Right ventricle myocardium superior (tissue), 1 donor: ENCODE results near the gene CCNY. TPM values are rescaled to one million over a fixed set of nuclear protein-coding genes. Genes with fewer than 3 reads are reported as not detected.

Source experiments
- ATAC-seq: fragments of 200-7000 bp; cut with Tn5 transposase; one replicate; pipeline ENCODE4 v1.9.1; 2020; ENCODE audit warnings: mild to moderate bottlenecking; ENCODE audit not compliant: poor library complexity
- DNase-seq: peaks from one replicate; pipeline ENCODE4 v3.0.0-alpha.2; 2020
- intact Hi-C: fragments of 100-400 bp; cut with DNase I; formaldehyde crosslinking; loops from one replicate; pipeline ENCODE4 v1.11.2; 2022
- total RNA-seq: library from RNA; stranded (reverse); fragmentation: NEBNext Ultra II Directional; extraction: Animal tissue kit (Norgen Biotek cat#: 25700); gene quantifications from one replicate; pipeline ENCODE4 v1.2.1, GENCODE V29; 2021
- donor health status: DM: no; HTN: yes; CAD: no; lungs with severe emphysema.

CCNY gene
- total RNA-seq, 1 donor from 2014 or later: 92.7 TPM

DNA sequence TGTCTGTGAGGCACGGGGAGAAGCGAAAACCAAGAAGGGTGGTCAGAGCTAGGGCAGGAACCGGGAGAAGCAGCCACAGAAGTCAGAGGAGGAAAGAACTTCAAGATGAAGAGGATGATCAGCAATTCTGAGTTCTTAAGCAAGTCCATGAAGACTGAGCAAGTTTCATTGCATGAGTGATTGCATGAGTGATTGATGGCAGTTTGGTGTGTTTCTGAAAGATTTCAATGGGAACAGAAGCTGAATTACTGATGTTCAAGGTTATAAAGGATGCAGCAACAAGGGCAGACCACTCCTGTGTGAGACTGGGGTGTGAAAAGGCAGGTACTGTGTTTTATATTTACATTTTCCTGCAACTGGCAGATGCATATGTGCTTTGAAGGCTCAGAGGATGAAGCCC, 35.4 kb downstream of the CCNY start:
- intact Hi-C loops: no loop called here
- ATAC-seq: no peak
- no peak for DNase-seq

DNA sequence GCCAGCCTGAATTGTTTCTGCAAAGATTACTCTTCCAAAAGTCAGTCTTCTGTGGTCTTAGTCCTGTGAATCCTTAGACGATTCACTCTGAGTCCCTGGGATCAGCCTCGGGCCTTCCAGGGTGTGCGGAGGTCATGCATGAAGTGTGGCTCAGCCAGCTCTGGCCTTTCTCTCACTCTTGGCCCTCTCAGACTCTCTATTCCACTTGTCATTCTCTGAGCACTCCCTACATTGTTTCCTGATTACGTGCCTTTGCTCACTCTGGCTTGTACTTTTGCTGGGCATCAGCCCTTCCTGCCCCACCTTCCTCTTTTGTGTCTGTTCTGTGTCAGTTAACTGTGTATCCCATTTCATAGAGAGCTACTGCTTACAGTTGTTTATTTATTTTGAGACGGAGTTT, 36.0 kb downstream of the CCNY start:
- ATAC-seq: peak; percentile 93

DNA sequence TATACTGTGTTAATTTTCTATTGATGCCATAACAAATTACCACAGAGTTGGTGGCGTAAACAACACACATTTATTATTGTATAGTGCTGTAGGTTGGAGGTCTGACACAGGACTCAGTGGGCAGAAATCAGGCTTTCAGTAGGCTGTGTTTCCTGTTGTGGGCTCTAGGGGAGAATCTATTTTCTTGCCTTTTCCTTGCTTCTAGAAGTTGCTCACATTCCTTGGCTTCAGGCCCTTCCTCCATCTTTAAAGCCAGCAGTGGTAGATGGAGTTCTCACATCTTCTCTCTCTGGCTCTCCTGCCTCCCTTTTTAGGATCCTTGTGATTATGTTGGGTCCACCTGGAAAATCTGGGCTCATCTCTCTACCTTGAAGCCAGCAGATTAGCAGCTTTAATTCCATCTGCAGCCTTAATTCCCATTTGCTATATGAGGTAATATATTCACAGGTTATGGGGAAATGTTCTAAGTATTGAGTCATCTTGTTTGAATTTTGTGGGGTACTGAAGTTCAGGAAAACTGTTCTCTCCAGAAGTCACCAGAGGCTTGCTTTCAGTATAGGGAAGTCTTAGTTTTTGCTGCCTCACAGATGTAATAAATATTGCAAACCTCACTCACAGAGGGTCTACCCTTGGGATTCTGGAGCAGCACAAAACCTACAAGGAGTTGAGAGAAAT, 38.9 kb downstream of the CCNY start:
- intact Hi-C loops: no loop called here
- DNase-seq (no peak), ATAC-seq (no peak)

More for the DNA sequence above, 36.0 kb downstream of the CCNY start:
- intact Hi-C loops: no loop called here
- peak; percentile 66 for DNase-seq

DNA sequence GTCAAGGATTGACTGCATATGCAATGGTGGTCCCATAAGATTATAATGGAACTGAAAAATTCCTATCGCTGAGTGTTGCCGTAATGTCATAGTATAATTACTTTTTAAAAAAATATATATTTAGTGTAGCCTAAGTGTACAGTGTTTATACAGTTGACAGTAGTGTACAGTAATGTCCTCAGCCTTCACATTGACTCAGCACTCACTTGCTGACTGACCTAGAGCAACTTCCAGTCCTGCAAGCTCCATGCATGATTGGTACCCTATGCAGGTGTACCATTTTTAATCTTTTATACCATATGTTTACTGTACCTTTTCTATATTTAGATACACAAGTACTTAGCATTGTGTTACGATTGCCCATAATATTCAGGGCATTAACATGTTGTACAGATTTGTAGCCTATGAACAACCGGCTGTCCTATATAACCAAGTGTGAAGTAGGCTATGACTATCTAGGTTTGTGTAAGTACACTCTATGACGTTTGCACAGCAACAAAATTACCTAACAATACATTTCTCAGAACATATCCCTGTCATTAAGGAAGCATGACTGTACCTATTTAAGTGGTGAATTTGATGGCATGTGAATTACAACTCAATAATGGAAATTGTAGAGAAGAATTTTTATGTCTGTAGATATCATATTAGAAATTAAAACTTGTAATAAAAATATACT, 40.9 kb downstream of the CCNY start:
- intact Hi-C loops: no loop called here
- no peak for ATAC-seq
- DNase-seq: no peak

DNA sequence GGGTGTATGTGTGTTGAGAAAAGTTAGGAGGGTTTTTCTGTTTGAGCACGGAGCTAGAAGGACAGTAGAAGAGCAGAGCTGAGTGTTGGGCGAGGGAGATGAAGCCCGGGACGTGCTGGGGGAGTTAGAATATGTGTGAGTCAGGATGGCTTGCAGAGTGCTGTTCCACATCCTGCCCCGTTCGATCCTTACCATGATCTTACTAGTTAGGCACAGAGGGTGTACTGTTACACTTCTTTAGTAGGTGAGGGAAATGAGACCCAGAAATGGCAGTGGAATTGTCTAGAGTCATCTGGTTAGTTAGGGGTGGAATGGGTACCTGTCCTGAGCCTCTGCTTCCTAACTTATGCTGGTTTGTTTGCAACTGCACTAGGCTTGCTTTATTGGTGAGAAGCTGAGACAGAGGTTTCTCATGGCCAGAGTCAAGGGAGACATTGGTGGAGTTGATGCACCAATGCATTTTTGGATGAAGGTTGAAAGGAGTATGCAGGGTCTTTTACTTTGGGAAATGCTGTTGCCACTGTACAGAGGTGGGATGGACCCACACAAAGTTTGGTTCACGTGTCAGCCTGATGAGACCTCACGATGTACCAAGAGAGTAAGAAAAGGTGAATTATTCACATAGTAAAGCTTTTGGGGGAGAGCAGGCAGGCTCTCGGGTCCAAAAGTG, 42.4 kb downstream of the CCNY start:
- no peak for DNase-seq
- intact Hi-C loops: no loop called here
- ATAC-seq: no peak

DNA sequence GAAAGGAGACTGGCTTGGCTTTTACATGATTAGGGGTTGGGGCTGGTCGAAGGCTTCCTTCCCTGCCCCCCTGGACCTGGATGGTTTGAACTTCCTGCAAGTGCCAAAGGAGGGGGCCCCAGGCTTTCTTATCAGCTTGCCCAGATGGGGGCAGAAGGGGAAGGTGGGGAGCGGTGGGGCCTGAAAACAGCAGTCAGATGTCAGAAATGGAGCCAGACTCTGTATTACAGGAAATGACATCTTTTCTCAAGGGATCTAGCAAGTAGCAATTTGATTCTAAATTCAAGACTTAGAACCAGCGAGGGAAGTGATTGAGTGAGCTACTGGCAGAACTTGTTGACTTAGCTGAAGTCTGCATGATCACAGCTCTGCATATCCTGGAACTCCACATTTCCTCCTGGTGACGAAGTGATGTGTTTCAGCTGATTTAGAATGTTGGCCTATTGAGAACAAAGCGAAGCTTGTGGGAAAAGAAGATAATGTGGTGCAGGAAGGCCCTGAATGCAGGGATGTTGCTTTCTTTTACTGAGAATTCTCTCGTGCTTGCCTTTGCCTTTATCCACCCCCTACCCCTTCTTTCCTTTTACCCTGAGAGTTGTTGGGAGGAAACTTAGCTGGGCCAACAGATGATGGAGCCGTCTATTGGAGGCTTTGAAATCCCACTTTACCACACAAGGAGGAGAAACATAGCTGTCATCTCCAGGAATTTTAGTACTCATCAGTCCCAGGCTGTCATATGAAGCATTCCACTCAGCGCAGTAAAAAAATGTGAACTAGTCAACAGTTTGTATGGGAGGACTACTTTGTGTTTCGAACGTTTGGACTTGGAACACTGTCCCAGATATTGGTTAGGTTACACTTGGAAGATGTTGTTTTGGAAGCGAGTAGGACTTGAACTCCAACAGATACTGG, 43.2 kb downstream of the CCNY start:
- intact Hi-C loops: loop anchor here (10.0 kb wide), 1 partner anchor 65 kb away; no protein-coding TSS in a partner anchor
- ATAC-seq (peak; percentile 73), DNase-seq (peak; percentile 54)

DNA sequence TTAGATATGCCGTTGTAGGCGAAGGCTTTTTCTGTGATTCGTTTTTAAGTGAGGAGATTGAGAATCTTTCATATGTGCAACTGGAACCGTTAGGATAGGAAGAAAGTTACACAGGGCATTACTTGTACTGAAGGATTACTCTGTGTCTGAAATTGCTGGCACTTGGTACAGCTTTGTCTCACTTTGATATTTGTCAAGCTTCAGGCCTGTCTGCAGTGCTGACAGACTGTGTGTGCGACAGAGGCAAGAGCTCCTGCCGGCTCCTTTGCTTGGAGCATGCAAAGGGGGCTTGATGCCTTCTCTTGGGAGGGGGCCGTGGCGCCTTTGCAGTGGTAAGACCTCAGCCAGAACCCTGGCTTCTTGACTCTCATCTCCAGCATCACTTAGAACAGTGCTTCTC, 45.8 kb downstream of the CCNY start:
- ATAC-seq: peak; percentile 74
- intact Hi-C loops: loop anchor here (10.0 kb wide), 1 partner anchor 63 kb away; no protein-coding TSS in a partner anchor
- DNase-seq: no peak

DNA sequence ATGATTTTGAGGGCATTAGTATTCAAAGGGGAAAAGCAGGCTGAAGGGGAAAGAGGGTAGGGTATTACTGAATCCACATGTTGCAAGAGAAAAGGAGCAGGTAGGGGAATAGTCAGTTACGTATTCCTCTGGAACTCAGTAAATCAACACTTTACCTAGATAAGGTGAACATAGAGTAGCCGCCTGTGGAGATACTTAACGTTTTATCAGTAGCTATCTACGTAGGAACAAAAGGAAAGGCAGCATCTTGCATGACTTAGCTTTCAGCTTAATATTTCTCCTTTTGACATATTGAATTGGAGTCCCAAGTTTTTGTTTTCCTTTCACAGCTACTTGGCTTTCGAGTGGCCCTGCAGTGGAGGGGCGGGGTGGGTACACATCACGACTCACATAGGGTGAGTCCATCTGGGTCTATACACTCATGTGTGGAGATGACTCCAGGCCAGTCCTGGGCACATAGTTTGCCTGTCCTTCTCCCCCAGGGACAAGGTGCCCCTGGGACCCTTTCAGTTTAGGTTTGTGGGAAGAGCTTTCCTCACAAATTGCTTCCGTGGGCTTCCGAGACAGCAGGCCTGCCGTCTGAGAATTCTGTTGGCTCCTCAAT, 48.1 kb downstream of the CCNY start:
- intact Hi-C loops: loop anchor here (10.0 kb wide), 1 partner anchor 60 kb away; no protein-coding TSS in a partner anchor
- ATAC-seq (no peak), DNase-seq (no peak)

DNA sequence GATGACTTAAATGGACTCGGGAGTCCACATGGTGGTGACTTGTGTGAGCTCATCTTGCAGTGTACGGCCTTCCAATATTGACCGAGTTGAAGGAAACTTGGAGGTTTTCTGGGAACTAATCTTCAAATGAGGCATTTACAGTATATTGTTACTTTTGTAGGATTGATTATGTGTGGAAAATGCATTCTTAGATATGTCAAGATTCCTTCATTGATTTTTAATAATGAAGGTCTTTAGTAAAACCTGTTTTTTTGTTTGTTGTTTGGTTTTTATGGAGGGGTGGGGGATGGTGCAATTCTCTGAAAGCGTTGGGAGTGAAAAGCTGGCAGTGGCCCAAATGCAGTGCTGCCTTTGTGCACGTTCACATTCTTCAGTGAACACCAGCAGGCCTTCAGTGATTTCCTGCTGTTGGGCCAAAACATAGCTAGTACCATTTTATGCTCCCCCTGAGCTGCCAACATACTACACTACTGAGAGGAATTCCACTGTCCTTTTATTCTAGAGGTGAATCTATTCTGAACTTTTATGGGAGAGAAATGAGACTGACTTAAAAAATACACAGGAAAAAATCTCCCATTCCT, 50.4 kb downstream of the CCNY start:
- peak; percentile 62 for DNase-seq
- peak; percentile 32 for ATAC-seq
- intact Hi-C loops: loop anchor here (10.0 kb wide), 1 partner anchor 58 kb away; no protein-coding TSS in a partner anchor

DNA sequence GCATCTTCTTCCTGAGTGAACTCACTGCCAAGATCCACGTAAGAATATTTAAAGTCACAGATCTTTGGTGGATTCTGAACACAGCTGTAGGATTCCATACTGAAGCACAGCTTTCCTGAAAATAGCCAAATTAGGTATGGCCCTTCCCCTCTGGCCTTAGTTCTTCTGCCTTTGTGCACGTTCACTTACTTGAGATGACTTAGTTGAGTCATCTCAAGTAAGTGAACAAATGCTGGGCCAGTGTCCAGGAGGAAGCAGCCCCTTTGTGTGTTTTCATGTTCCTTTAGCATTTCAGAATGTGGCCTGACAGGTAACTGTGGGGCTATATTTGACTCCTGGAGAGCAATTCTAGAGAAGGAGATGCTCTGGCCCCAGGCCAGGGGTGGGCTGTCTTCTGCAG, 51.5 kb downstream of the CCNY start:
- ATAC-seq (no peak), DNase-seq (no peak)
- intact Hi-C loops: loop anchor here (10.0 kb wide), 1 partner anchor 57 kb away; no protein-coding TSS in a partner anchor

DNA sequence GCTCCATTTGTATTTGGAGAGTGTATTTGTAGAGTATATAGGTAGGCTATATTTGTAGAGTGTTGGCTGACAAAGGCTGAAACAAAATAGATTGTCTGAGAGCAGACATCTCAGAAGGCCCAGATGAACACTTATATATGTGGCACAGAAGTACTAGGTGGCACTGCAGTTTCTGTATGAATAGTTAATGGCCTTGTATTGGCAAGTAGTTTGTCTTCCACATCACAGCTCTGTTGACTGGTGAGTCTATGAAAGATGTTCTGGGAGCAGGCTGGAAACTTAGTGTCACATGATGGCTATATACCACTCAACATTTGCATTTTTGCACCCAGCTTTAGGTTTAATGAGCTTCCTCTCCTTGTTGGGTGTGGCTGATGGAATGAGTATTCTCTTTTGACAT, 51.9 kb downstream of the CCNY start:
- no peak for DNase-seq
- no peak for ATAC-seq
- intact Hi-C loops: loop anchor here (10.0 kb wide), 1 partner anchor 57 kb away; no protein-coding TSS in a partner anchor

DNA sequence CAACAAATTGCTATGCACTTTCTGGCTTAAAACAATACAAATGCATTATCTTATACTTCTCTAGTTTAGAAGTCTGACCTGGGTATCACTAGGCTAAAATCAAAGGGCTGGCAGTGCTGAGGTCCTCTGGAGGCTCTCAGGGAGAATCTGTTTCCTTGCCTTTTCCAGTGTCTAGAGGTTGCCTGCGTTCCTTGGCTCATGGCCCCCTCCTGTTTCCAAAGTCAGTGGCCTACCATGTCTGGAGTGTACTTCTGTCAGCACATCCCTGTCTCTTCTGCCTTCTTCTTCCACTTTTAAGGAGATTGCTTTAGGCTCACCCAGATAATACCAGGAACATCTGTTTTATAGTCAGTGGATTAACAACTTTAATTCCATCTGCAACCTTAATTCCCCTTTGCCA, 52.4 kb downstream of the CCNY start:
- ATAC-seq (no peak), DNase-seq (no peak)
- intact Hi-C loops: loop anchor here (10.0 kb wide), 1 partner anchor 56 kb away; no protein-coding TSS in a partner anchor

DNA sequence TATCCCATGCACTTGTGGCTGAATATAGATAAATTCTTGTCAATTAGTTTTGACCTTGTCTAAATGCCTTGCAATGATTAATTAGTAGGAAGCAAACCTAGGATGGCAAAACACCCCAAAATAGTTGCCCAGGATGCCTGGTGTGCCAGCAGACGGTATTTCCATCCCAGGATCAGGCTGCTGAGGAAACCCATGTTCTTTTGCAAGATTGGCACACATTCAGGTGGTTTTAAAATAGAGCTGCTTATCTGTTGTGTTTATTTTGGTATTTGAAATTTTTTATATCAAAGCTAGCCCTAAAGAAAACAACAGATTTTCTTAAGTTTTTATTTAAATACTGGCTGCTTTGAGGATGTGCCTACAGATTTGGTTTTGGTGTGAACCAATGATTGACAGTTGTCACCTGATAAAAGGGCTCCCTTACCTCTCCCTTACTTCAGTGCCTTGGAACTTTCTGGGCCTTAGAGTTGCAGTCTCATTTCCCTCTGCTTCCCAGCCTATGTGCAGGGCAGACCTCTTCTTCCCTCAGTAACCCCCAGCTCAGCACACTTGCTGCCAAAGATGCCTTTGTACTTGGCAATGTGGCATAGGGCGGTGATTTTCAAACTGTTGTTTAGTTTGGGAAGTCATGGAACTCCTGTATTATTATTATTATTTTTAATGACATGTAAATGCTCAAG, 54.0 kb downstream of the CCNY start:
- DNase-seq: no peak
- peak; percentile 32 for ATAC-seq
- intact Hi-C loops: no loop called here

DNA sequence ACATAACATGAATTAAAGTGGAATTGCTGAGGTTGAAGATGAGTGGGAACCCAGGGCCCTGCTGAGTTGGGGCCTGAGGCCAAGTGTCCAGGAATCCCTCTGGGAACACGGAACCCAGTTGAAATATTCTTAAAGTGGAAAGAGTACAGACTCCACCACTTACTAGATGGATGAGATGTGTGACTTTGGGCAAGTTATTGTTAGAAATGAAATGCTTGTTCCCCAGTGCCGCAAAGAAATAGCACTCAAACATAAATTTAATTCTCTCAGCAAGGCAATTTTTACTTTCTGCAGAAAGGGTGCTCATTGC, 54.5 kb downstream of the CCNY start:
- intact Hi-C loops: no loop called here
- ATAC-seq (no peak), DNase-seq (no peak)

DNA sequence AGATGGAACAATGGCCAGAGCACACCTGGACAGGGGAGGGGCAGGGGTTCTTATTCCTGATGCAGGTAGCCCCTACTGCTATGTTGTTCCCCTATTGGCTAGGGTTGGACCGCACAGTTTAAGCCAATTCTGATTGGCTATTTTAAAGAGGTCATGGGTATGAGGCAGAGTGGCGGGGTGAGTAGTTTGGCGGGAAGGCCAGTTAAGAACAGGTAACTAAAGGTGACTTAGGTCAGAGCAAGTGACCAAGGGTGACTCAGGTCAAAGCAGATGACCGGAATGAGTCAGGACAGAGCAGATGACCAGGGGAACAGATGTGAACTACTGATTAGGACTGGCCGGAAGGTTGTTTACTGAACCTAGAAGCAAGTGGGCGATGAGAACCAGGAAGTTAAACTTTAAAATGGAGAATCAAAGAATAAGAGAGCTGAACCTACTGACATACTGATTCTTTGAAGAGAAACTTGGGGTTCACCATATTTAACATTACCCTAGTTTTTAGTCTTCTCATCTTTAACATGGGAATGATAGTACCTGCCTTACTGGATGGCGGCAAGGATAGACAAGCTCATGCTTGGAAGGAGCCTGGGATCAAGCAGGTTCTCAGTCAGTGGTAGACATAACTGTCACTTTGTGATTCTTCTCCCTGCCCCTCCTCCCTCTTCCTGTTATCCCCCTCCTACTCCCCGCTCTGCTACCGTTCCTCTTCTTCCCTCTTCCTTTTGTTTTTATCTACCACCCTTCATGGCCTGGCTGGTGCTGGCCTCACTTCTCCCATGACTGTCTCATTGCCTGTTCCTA, 55.0 kb downstream of the CCNY start:
- ATAC-seq: no peak
- no peak for DNase-seq
- intact Hi-C loops: no loop called here

DNA sequence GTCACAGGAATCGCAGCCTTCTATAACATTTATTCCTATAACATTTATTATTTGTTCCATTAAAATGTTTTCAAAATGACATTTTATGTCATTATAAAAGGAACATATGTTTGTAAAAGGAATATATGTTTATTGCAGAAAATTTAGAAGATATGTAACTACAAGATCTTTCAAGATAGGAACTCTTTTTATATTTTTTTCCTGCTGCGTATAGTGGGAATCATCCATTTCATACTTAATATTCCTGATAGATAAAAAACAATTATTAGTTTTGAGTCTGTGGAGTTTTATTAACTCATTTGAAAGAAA, 55.6 kb downstream of the CCNY start:
- no peak for DNase-seq
- intact Hi-C loops: no loop called here
- ATAC-seq: no peak
